ENCODE measurements around the gene FBXO46. TPM values are rescaled to one million over a fixed set of nuclear protein-coding genes. Genes with fewer than 3 reads are reported as not detected.

The FBXO46 gene
- 2.7 and 6.2 TPM in 2 replicates for total RNA-seq

GRCh38 chr19:45730368-45731288, at the start of gene FBXO46:
FBXO46 (minus strand) TSS chr19:45730896; CDS start chr19:45713495, 17,401 bp downstream.

DNA sequence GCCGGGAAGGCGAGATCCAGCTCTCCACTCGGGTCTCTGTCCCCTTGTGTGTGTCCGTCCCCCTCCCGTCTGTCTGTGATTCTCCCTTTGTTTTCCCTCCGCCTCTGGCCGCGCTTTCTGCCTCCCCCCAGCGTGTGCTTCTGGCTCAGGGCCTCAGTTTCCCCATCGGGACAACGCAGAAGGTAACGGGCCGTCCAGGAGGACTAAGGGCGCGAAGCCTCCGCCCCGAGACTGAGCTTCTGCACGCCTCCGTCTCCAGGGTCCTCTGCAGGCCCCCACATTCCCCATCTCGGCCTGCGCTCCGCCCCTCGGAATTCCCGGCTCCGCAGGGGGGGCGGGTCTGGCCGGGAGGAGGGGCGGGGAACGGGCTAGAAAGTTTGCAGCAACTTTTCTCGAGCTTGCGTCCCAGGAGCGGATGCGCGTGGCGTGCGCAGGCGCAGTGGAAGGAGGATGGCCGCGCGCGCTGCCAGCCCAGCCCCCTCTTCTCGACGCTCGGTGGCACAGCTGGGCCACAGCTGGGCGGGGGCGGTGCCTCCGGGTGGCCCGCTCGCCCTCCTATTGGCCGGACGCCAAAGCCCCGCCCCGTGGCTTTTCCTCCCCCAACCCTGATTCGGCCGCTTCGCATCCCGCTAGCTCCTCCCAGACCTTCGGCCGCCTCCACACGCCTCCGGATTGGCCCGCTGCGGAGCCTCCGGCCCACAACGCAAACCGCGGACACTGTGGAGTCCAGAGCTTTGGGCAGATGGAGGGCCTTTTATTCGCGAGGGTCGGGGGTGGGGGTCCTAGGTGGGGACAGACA, 38.5 kb upstream of the FBXO46 start, which contains the start of gene SIX5:
Gene SIX5 (minus strand): TSS at position 269 of the 799 bp plus-strand sequence. CDS start 408 bp downstream, outside the sequence.

GRCh38 chr19:45733160-45733810, 2.6 kb upstream of the FBXO46 start, which contains the start of gene MEIOSIN:
MEIOSIN (plus strand) TSS chr19:45733439; CDS start chr19:45735377, 1,938 bp downstream.

GRCh38 chr19:45692187-45693105, 38.2 kb downstream of the FBXO46 start, which contains the start of gene QPCTL:
QPCTL (plus strand) TSS chr19:45692666; CDS start chr19:45692704, 38 bp downstream.

DNA sequence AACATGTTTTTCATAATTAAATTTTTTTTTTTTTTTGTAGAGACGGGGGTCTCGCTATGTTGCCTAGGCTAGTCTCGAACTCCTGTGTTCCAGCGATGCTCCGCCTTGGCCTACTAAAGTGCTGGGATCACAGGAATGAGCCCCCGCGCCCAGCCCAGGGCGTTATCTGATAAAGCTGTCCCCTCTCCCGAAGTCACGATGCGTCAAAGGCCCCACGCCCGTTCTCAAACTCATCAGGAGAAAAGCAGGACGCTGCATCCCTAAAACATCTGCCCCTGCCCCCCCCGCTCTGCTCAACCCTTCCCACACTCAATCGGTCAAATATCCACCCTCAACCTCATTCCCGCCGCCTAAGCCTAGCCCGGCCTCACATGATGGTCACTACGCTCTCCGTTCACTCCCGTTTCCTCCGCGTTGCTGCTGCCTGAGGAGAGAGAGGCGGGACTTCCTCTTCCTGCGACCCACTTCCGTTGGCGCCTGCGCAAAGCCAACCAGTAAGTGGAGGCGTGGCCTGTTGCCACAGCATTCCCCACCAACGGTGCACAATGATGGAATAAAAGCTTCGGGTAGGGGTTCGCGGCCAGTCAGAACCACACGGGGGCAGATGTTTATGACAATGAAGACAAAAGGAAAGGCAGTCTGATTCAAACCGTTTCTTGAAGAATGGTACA, 39.0 kb downstream of the FBXO46 start, which contains the start of gene SNRPD2:
Gene SNRPD2 (minus strand): TSS at position 438 of the 671 bp plus-strand sequence. CDS start 65 bp downstream, at position 373.

GRCh38 chr19:45667620-45668341, 62.9 kb downstream of the FBXO46 start, which contains the start of gene GIPR:
GIPR (plus strand) TSS chr19:45668221; CDS start chr19:45669521, 1,300 bp downstream.

Other genes starting within 250 kb of the FBXO46 start
- 2.7 and 3.6 TPM in 2 replicates for gene RTN2, start 233.8 kb downstream of the FBXO46 start, total RNA-seq
- gene PPM1N, start 232.5 kb downstream of the FBXO46 start, total RNA-seq, result 0.46 and 0.59 TPM in 2 replicates
- gene VASP, start 223.4 kb downstream of the FBXO46 start, total RNA-seq, result 49.6 and 82.0 TPM in 2 replicates
- gene OPA3, start 146.1 kb downstream of the FBXO46 start, total RNA-seq, result 5.0 and 12.3 TPM in 2 replicates
- not detected in 2 replicates for gene GPR4, start 128.7 kb downstream of the FBXO46 start, total RNA-seq
- 50.2 and 59.6 TPM in 2 replicates for gene EML2, start 91.5 kb downstream of the FBXO46 start, total RNA-seq
- gene GIPR, start 62.7 kb downstream of the FBXO46 start, total RNA-seq, result under 0.01 TPM in 1 of 2 replicates, not detected in the other
- 144 and 339 TPM in 2 replicates for gene SNRPD2, start 38.9 kb downstream of the FBXO46 start, total RNA-seq
- gene QPCTL, start 38.2 kb downstream of the FBXO46 start, total RNA-seq, result 27.3 and 28.2 TPM in 2 replicates
- gene MEIOSIN, start 2.5 kb upstream of the FBXO46 start, total RNA-seq, result not detected in 2 replicates
- gene SIX5, start 38.4 kb upstream of the FBXO46 start, total RNA-seq, result 7.6 and 10.1 TPM in 2 replicates
- 33.0 and 35.0 TPM in 2 replicates for gene DMPK, start 51.6 kb upstream of the FBXO46 start, total RNA-seq
- gene DMWD, start 61.9 kb upstream of the FBXO46 start, total RNA-seq, result 34.4 and 50.2 TPM in 2 replicates
- 0.14 and 0.30 TPM in 2 replicates for gene RSPH6A, start 84.4 kb upstream of the FBXO46 start, total RNA-seq
- 30.9 and 56.4 TPM in 2 replicates for gene SYMPK, start 132.3 kb upstream of the FBXO46 start, total RNA-seq
- not detected in 2 replicates for gene FOXA3, start 133.4 kb upstream of the FBXO46 start, total RNA-seq
- gene IRF2BP1, start 155.2 kb upstream of the FBXO46 start, total RNA-seq, result 24.1 and 27.7 TPM in 2 replicates
- gene MYPOP, start 171.7 kb upstream of the FBXO46 start, total RNA-seq, result 3.7 and 4.2 TPM in 2 replicates
- gene NANOS2, start 183.9 kb upstream of the FBXO46 start, total RNA-seq, result not detected in 2 replicates
- gene NOVA2, start 243.0 kb upstream of the FBXO46 start, total RNA-seq, result 0.23 TPM in 1 of 2 replicates, not detected in the other

Measured in smooth muscle cell of the umbilical artery (primary cell).